ENCODE results near the gene ARAP2. TPM values are rescaled to one million over a fixed set of nuclear protein-coding genes. Genes with fewer than 3 reads are reported as not detected.

Gene ARAP2
- total RNA-seq, 3 donors from 2014 or later: 21.3 to 71.4 (median 23.2) TPM

DNA sequence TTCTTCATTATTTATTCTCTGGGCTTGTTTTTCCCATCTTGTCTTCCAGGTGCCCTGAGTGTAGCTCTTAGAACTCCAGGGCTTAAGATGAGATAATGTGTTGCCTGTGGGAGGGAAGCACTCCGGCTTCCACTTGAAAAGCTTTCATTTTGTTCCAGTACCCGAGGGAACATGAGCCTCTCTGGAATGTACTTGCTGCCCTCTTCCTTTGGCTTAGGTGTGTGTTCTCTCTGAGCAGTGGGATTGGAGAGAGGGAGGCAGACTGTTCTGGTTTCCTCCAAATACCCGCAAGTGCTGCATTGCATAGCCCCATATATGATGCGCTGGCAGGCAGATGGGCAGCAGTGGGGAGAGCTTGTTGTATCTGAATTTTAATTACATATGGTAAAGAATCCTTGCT is 36.2 kb upstream of the ARAP2 start:
- H3K36me3 ChIP-seq: no peaks in the 10 kb centered on the region
- H3K4me3 ChIP-seq: no peak overlapping the region
- no peaks in the 10 kb centered on the region for H3K9me3 ChIP-seq
- TF ChIP-seq POLR2AphosphoS5 (IDR thresholded peaks at IDR 0.05) (no peak), CTCF (IDR thresholded peaks at IDR 0.05) (no peak), POLR2A (IDR thresholded peaks at IDR 0.05) (no peak)
- no peaks in the 10 kb centered on the region for H3K27me3 ChIP-seq
- no peak overlapping the region for H3K27ac ChIP-seq
- no peaks in the 10 kb centered on the region for H3K4me1 ChIP-seq
- no peak for DNase-seq (ENCODE audit: low spot score in 2 of 2)
- intact Hi-C loops (cut with DNase I; ENCODE audit: low total_unique reads): no loop called here

- H3K9me3 ChIP-seq: no peaks in the 10 kb centered on the region
Observed at GRCh38 chr4:36278789-36279188, 34.5 kb upstream of the ARAP2 start.

GRCh38 chr4:36277533-36277932 is 33.2 kb upstream of the ARAP2 start:
- intact Hi-C loops (cut with DNase I; ENCODE audit: low total_unique reads): loop anchor here (5.0 kb wide), 1 partner anchor 430 kb away; no protein-coding TSS in a partner anchor
- no peaks in the 10 kb centered on the region for H3K36me3 ChIP-seq
- no peak for TF ChIP-seq CTCF (IDR thresholded peaks at IDR 0.05)
- no peak for TF ChIP-seq POLR2AphosphoS5 (IDR thresholded peaks at IDR 0.05)
- no peak for TF ChIP-seq POLR2A (IDR thresholded peaks at IDR 0.05)
- H3K4me3 ChIP-seq: no peak overlapping the region
- no peaks in the 10 kb centered on the region for H3K9me3 ChIP-seq
- H3K27ac ChIP-seq: no peak overlapping the region
- H3K4me1 ChIP-seq: no peaks in the 10 kb centered on the region
- DNase-seq (ENCODE audit: low spot score in 2 of 2): no peak
- H3K27me3 ChIP-seq: no peaks in the 10 kb centered on the region

More at GRCh38 chr4:36278789-36279188, 34.5 kb upstream of the ARAP2 start:
- no peaks in the 10 kb centered on the region for H3K4me1 ChIP-seq
- no peak overlapping the region for H3K4me3 ChIP-seq
- no peaks in the 10 kb centered on the region for H3K27me3 ChIP-seq
- intact Hi-C loops (cut with DNase I; ENCODE audit: low total_unique reads): loop anchor here (5.0 kb wide), 1 partner anchor 431 kb away; no protein-coding TSS in a partner anchor
- H3K27ac ChIP-seq: no peak overlapping the region
- TF ChIP-seq CTCF (IDR thresholded peaks at IDR 0.05): no peak
- no peak for TF ChIP-seq POLR2A (IDR thresholded peaks at IDR 0.05)
- TF ChIP-seq POLR2AphosphoS5 (IDR thresholded peaks at IDR 0.05): no peak
- H3K36me3 ChIP-seq: no peaks in the 10 kb centered on the region
- no peak for DNase-seq (ENCODE audit: low spot score in 2 of 2)

GRCh38 chr4:36274158-36274557 is 29.8 kb upstream of the ARAP2 start:
- DNase-seq (ENCODE audit: low spot score in 2 of 2): no peak
- H3K36me3 ChIP-seq: no peaks in the 10 kb centered on the region
- no peak overlapping the region for H3K4me3 ChIP-seq
- intact Hi-C loops (cut with DNase I; ENCODE audit: low total_unique reads): loop anchor here (2.0 kb wide), 1 partner anchor 75 kb away; no protein-coding TSS in a partner anchor
- no peaks in the 10 kb centered on the region for H3K4me1 ChIP-seq
- H3K27ac ChIP-seq: no peak overlapping the region
- no peaks in the 10 kb centered on the region for H3K27me3 ChIP-seq
- no peaks in the 10 kb centered on the region for H3K9me3 ChIP-seq
- no peak for TF ChIP-seq POLR2AphosphoS5 (IDR thresholded peaks at IDR 0.05)
- no peak for TF ChIP-seq CTCF (IDR thresholded peaks at IDR 0.05)
- no peak for TF ChIP-seq POLR2A (IDR thresholded peaks at IDR 0.05)

DNA sequence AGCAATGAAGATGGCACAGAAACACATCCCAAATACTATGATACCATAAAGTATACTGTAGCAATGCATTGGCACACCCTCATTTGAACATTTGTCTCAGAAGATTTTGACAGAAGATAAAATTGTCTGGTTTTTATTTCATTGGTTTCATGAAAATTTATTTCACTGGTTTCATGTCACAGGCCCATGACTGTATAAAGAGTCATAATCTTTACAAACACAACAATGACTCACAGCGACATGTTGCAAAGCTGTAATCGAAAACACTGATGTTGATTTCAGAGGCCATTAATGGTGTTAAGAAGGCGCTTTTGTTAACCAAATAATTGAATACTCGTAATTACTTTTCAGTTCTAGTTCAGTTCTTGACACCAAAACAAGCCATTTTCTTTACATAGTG is 29.0 kb upstream of the ARAP2 start:
- no peak overlapping the region for H3K4me3 ChIP-seq
- DNase-seq (ENCODE audit: low spot score in 2 of 2): no peak
- TF ChIP-seq CTCF (IDR thresholded peaks at IDR 0.05) (no peak), POLR2AphosphoS5 (IDR thresholded peaks at IDR 0.05) (no peak), POLR2A (IDR thresholded peaks at IDR 0.05) (no peak)
- intact Hi-C loops (cut with DNase I; ENCODE audit: low total_unique reads): no loop called here
- no peaks in the 10 kb centered on the region for H3K4me1 ChIP-seq
- no peaks in the 10 kb centered on the region for H3K36me3 ChIP-seq
- H3K27ac ChIP-seq: no peak overlapping the region
- H3K9me3 ChIP-seq: no peaks in the 10 kb centered on the region
- no peaks in the 10 kb centered on the region for H3K27me3 ChIP-seq
